HG02852 (cell line): ENCODE results near the gene NKIRAS1.

Experiments
- ATAC-seq: cut with Tn5 transposase; IDR thresholded peaks from one replicate; pipeline ENCODE4 v1.9.1; 2021; ENCODE audit warnings: mild to moderate bottlenecking, moderate library complexity; ENCODE audit not compliant: unreplicated experiment

Gene NKIRAS1

GRCh38 chr3:23916886-23917678, at the start of gene NKIRAS1, which contains the start of gene RPL15:
TSS of gene NKIRAS1 (minus strand) at chr3:23916990. CDS start at chr3:23910904, 6,086 bp downstream.
TSS of gene RPL15 (plus strand) at chr3:23917132. CDS start at chr3:23917860, 728 bp downstream.
- peak; percentile 90 for ATAC-seq

DNA sequence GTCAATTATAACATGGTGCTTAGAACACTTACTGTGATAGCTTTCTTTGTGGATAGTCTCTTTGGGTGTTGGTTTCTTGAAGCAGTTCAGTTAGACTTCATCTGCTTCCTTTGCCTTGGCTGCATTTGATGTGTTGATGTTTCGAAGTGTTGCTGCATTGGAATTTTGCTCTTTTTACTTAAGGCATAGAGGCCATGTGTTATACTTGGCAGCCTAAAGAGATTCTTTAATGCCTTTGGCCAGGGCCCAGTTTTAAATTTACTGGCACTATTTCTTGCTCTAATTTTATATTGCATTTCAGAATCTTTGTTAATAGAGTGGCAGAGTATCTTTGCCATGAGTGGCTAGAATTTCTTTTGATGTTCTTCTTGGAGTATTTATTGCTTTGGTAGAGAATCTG, 49.5 kb upstream of the NKIRAS1 start:
- no peak for ATAC-seq

GRCh38 chr3:23964537-23965235, 47.9 kb upstream of the NKIRAS1 start:
- no peak for ATAC-seq

DNA sequence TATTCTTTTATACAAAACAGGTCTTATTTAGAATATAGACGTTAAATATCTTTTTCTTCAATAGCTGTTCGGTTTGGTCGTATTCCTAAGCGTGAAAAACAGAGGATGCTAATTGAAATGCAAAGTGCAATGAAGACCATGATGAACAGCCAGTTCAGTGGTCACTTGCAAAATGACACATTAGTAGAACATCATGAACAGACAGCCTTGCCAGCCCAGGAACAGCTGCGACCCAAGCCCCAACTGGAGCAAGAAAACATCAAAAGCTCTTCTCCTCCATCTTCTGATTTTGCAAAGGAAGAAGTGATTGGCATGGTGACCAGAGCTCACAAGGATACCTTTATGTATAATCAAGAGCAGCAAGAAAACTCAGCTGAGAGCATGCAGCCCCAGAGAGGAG, 45.1 kb upstream of the NKIRAS1 start:
- no peak for ATAC-seq

DNA sequence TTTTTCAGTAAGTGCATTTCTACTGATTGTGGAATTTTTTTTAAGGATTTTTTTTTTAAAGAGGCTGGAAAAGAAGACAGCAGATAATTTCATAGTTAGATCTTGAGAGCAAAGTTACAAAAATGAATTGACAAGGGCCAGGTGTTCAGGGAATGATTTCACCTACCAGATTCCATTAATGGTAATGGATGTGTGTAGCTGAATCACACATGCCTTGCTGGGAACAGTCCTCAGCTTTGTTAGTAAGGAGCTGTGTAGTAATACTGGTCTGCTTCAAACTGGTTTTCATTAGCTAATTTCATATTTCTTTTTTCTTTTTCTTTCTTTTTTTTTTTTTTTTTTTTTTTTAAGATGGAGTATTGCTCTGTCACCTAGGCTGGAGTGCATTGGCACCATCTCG, 44.3 kb upstream of the NKIRAS1 start:
- ATAC-seq = no peak

DNA sequence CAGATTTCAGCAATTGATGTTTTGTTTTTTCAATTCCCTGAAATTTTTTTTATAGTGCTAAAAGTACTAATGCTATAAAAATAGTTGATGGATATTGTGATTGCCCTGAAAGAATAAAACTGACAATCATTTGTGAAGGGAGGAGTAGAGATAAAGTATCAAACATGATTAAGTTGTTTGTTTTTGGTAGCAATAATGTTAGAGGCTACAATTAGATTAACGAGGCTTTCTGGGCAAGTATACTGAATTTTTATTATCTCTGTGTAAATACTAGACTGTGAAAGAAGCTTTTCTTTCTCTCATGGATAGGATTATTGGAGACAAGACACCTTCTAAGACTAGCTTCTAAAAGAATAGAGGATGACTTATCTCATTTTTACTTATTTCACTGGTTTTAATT, 43.9 kb upstream of the NKIRAS1 start:
- ATAC-seq = no peak

GRCh38 chr3:23959135-23959900, 42.5 kb upstream of the NKIRAS1 start:
- ATAC-seq = no peak

DNA sequence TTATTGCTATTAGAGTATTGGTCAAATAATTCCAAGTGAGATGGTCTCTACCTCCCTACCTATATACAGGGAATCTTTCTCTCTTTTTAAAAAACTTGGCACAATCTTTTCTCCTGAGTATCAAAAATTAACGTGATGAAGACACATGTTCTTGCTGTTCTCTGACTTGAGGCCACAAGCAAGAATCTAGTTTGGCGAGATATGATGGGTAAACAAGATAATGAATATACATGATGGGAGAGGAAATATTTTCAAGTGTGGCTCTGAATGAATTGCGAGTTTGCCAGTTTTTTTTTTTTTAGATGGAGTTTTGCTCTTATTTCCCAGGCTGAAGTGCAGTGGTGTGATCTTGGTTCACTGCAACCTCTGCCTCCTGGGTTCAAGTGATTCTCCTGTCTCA, 39.9 kb upstream of the NKIRAS1 start:
- no peak for ATAC-seq

- no peak for ATAC-seq
Observed at GRCh38 chr3:23954144-23954543, 37.4 kb upstream of the NKIRAS1 start.

DNA sequence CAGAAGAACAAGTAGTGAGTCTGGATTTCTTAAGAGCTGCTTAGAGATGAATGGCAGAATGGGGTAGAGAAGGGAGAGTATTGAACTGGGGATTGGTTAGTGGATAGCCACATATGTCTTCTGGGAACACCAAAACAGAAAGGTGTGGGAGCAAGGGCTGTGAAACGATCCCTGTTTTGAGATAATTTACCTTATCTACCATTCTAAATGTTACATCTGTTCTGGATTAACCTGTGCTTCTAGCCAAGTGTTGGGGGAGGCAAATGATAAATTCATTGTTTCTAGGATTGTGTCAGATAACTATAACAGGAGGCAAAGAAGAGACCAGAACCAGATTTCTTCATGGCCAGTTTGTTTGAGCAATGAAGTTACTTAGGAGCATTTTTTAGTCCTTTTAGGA, 36.7 kb upstream of the NKIRAS1 start:
- no peak for ATAC-seq

GRCh38 chr3:23952646-23953045, 35.9 kb upstream of the NKIRAS1 start:
- peak; percentile 33 for ATAC-seq

- ATAC-seq = no peak
Observed at GRCh38 chr3:23950293-23950692, 33.5 kb upstream of the NKIRAS1 start.

DNA sequence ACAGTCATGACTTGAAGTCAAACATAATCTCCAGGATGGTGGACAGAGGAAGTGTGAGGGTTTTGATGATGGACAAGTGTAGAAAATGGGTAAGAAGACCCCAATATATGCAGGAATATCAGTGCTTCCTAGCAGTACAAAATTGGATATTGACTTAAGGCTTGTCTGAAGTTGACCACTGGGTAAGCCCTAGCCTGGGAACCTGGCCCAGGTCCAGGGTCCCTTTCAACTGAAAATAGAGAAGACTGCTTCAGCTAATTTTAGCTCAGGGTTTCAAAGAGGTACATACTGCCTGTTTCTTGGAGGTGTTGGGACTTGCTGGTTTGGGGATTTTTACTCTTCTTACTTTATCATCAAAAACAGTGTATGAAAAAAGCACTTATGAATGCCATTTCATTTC, 33.0 kb upstream of the NKIRAS1 start:
- ATAC-seq = peak; percentile 11

- no peak for ATAC-seq
Observed at GRCh38 chr3:23948761-23949160, 32.0 kb upstream of the NKIRAS1 start.

- ATAC-seq = peak; percentile 79
Observed at GRCh38 chr3:23945913-23946687, 29.3 kb upstream of the NKIRAS1 start.

GRCh38 chr3:23945663-23945912, 28.8 kb upstream of the NKIRAS1 start:
- ATAC-seq = no peak

GRCh38 chr3:23944861-23945662, 28.3 kb upstream of the NKIRAS1 start, which contains the start of gene NR1D2:
TSS of gene NR1D2 (plus strand) at chr3:23945286. CDS start at chr3:23945579, 293 bp downstream.
- peak; percentile 58 for ATAC-seq

GRCh38 chr3:23944007-23944783, 27.4 kb upstream of the NKIRAS1 start:
- no peak for ATAC-seq

DNA sequence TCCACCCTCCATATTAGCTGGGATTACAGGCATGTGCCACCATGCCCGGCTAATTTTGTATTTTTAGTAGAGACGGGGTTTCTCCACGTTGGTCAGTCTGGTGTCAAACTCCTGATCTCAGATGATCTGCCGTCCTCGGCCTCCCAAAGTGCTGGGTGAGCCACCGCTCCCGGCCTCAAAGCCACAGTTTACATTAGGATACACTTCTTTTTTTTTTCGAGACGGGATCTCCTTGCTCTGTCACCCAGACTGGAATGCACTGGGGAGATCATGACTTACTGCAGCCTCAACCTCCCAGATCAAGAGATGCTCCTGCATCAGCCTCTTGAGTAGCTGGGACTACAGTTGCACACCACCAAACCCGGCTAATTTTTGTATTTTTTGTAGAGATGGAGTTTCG, 25.8 kb upstream of the NKIRAS1 start:
- ATAC-seq = no peak
